Liver (tissue), 9 donors: ENCODE measurements around the gene TBC1D9B. TPM values are rescaled to one million over a fixed set of nuclear protein-coding genes. Genes with fewer than 3 reads are reported as not detected.

ENCODE experiments used
- DNase-seq: peaks from one replicate; pipeline ENCODE4 v3.0.0-alpha.2; 2017; ENCODE audit warnings: low spot score
- H3K27ac ChIP-seq, 2 donors: one replicate each; pipeline ENCODE4 v1.7.0; 2013; ENCODE audit warnings: inconsistent platforms in 2 of 2, low read length in 2 of 2, control low read depth in 1 of 2, low read depth in 1 of 2, mild to moderate bottlenecking in 1 of 2
- H3K27me3 ChIP-seq, 4 donors: one replicate each; pipeline versions ENCODE4 v1.6.1 to v1.7.0; 2013; ENCODE audit warnings: low read length in 3 of 4, inconsistent platforms in 1 of 4, mild to moderate bottlenecking in 1 of 4, moderate library complexity in 1 of 4; ENCODE audit not compliant: control insufficient read depth in 4 of 4, insufficient read depth in 4 of 4
- H3K36me3 ChIP-seq, 4 donors: one replicate each; pipeline versions ENCODE4 v1.6.1 to v1.7.0; 2013; ENCODE audit warnings: low read length in 3 of 4, mild to moderate bottlenecking in 3 of 4, low read depth in 1 of 4, moderate library complexity in 1 of 4; ENCODE audit not compliant: control insufficient read depth in 4 of 4, insufficient read depth in 3 of 4
- H3K4me1 ChIP-seq, 4 donors: one replicate each; pipeline versions ENCODE4 v1.6.1 to v1.7.0; 2013; ENCODE audit warnings: low read length in 3 of 4, mild to moderate bottlenecking in 3 of 4, moderate library complexity in 1 of 4; ENCODE audit not compliant: control insufficient read depth in 4 of 4, insufficient read depth in 4 of 4
- H3K4me3 ChIP-seq, 3 donors: one replicate each; pipeline versions ENCODE4 v1.6.1 to v1.7.0; 2013; ENCODE audit warnings: low read length in 3 of 3, control low read depth in 1 of 3, low read depth in 1 of 3, mild to moderate bottlenecking in 1 of 3
- H3K9ac ChIP-seq, 2 donors: one replicate each; pipeline ENCODE4 v1.7.0; 2013; ENCODE audit warnings: low read length in 2 of 2, mild to moderate bottlenecking in 2 of 2, moderate library complexity in 2 of 2, control low read depth in 1 of 2, low read depth in 1 of 2
- H3K9me3 ChIP-seq, 4 donors: one replicate each; pipeline versions ENCODE4 v1.6.1 to v1.7.0; 2013; ENCODE audit warnings: low read length in 3 of 4; ENCODE audit not compliant: control insufficient read depth in 4 of 4
- EGR1 ChIP-seq, 2 donors: IDR thresholded peaks; 2 replicates each; pipeline ENCODE4 v1.6.1; 2016 to 2018; ENCODE audit warnings: antibody characterized with exemption in 2 of 2, low read depth in 2 of 2
- FOXA1 ChIP-seq: IDR thresholded peaks from 2 replicates; pipeline ENCODE4 v1.6.1; 2016; ENCODE audit warnings: antibody characterized with exemption
- FOXA2 ChIP-seq: IDR thresholded peaks from 2 replicates; pipeline ENCODE4 v1.6.1; 2016; ENCODE audit warnings: antibody characterized with exemption
- GABPA ChIP-seq, 2 donors: IDR thresholded peaks in 1 of 2; conservative IDR thresholded peaks in 1 of 2; 2 replicates each; pipeline ENCODE4 v1.6.1; 2016; ENCODE audit warnings: antibody characterized with exemption in 2 of 2, mild to moderate bottlenecking in 1 of 2, moderate library complexity in 1 of 2
- JUND ChIP-seq, 2 donors: IDR thresholded peaks; 2 replicates each; pipeline ENCODE4 v1.6.1; 2016; ENCODE audit warnings: antibody characterized with exemption in 2 of 2
- NR2F2 ChIP-seq: IDR thresholded peaks from 2 replicates; pipeline ENCODE4 v1.6.1; 2016; ENCODE audit warnings: antibody characterized with exemption
- RAD21 ChIP-seq, 2 donors: IDR thresholded peaks; 2 replicates each; pipeline ENCODE4 v1.6.1; 2016; ENCODE audit warnings: antibody characterized with exemption in 2 of 2, mild to moderate bottlenecking in 2 of 2
- SP1 ChIP-seq: IDR thresholded peaks from 2 replicates; pipeline ENCODE4 v1.6.1; 2018; ENCODE audit warnings: antibody characterized with exemption, mild to moderate bottlenecking
- TAF1 ChIP-seq: conservative IDR thresholded peaks from 2 replicates; pipeline ENCODE4 v1.6.1; 2016; ENCODE audit warnings: antibody characterized with exemption, mild to moderate bottlenecking
- YY1 ChIP-seq: IDR thresholded peaks from 2 replicates; pipeline ENCODE4 v1.6.1; 2016; ENCODE audit warnings: antibody characterized with exemption, mild to moderate bottlenecking
- WGBS: extraction: QIAGEN DNeasy Blood & Tissue Kit; methylation state at CpG from one replicate; pipeline ENCODE4 v1.1.7; 2013; 5-methylcytosine and 5-hydroxymethylcytosine counted together
- polyA plus RNA-seq, 2 donors: library from polyadenylated mRNA; stranded (reverse) in 1 of 2; unstranded in 1 of 2; fragments of 200-250 nt in 1 of 2; fragments of >200 nt in 1 of 2; fragmentation: Nextera tagmentation in 1 of 2; extraction: Ambion mirVana in 1 of 2; gene quantifications; one replicate each; pipeline versions ENCODE4 v1.2.1 to v1.2.3, GENCODE V29; 2013 to 2015
- total RNA-seq, 2 donors: library from RNA; depleted of rRNA; stranded (reverse); fragments of >200 nt; gene quantifications; one replicate each; pipeline ENCODE4 v1.2.3, GENCODE V29; 2014
- TF ChIP-seq, protein P1 (sequence below): IDR thresholded peaks from 2 replicates; pipeline ENCODE4 v1.6.1; 2016; ENCODE audit warnings: antibody characterized with exemption, mild to moderate bottlenecking
- TF ChIP-seq, protein P2 (sequence below): IDR thresholded peaks from 2 replicates; pipeline ENCODE4 v1.6.1; 2016; ENCODE audit warnings: antibody characterized with exemption
- donor health status: healthy.
- donor health status: healthy.
- donor health status: healthy.
- donor health status: healthy.
- donor health status: healthy.

Gene TBC1D9B
- total and polyA plus RNA-seq, 4 donors = 23.1 to 55.4 (median 38.7) TPM

DNA sequence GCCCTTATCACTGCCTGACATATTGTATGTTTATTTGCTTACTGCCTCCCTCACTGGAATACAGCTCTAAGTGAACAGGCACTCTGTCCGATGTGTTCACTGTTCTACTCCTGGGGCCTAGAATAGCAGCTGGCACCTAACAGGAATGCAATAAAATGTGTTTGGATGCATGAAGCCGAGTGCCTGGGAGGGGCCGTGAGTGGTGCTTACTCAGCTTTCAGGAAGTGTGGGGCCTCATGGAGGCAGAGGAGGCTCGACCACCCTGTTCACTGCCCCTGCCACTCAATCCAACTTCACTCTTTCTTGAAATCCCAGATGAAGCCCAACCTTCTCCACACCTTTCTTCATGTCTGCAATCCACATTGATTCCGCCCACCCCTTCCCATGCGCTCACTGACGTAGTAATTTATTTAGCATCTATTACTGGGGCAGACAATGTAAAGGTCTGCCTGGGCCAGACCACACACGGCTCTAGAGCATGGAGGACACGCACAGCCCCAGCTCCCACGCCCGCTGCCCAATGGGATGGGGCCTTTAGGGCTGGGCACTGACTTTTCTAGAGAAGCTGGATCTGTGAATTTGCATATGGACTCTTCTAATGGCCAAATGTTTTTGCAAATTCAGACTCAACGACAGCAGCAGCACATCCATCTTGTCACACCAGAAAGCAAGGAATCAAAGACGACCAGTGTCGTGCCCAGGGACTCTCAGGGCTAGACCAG is 21.3 kb downstream of the TBC1D9B start:
- no peak for TF ChIP-seq SP1
- TF ChIP-seq, protein P1, sequence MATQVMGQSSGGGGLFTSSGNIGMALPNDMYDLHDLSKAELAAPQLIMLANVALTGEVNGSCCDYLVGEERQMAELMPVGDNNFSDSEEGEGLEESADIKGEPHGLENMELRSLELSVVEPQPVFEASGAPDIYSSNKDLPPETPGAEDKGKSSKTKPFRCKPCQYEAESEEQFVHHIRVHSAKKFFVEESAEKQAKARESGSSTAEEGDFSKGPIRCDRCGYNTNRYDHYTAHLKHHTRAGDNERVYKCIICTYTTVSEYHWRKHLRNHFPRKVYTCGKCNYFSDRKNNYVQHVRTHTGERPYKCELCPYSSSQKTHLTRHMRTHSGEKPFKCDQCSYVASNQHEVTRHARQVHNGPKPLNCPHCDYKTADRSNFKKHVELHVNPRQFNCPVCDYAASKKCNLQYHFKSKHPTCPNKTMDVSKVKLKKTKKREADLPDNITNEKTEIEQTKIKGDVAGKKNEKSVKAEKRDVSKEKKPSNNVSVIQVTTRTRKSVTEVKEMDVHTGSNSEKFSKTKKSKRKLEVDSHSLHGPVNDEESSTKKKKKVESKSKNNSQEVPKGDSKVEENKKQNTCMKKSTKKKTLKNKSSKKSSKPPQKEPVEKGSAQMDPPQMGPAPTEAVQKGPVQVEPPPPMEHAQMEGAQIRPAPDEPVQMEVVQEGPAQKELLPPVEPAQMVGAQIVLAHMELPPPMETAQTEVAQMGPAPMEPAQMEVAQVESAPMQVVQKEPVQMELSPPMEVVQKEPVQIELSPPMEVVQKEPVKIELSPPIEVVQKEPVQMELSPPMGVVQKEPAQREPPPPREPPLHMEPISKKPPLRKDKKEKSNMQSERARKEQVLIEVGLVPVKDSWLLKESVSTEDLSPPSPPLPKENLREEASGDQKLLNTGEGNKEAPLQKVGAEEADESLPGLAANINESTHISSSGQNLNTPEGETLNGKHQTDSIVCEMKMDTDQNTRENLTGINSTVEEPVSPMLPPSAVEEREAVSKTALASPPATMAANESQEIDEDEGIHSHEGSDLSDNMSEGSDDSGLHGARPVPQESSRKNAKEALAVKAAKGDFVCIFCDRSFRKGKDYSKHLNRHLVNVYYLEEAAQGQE = no peak
- TF ChIP-seq RAD21 (IDR thresholded peaks at IDR 0.05) = no peak
- TF ChIP-seq, protein P2, sequence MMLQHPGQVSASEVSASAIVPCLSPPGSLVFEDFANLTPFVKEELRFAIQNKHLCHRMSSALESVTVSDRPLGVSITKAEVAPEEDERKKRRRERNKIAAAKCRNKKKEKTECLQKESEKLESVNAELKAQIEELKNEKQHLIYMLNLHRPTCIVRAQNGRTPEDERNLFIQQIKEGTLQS = no peak
- H3K4me3 ChIP-seq = no peak overlapping the region
- DNase-seq = no peak
- peaks cover 16 to 74% (median 53%) of the 10 kb centered on the region in 4 donors for H3K36me3 ChIP-seq
- H3K9ac ChIP-seq = no peak overlapping the region
- H3K27ac ChIP-seq = no peak overlapping the region
- H3K27me3 ChIP-seq = no peaks in the 10 kb centered on the region
- WGBS = 87% methylated on average over 14 of the region's 14 CpGs
- peaks cover 5 to 11% (median 8%) of the 10 kb centered on the region in 4 donors for H3K9me3 ChIP-seq
- no peaks in the 10 kb centered on the region for H3K4me1 ChIP-seq

DNA sequence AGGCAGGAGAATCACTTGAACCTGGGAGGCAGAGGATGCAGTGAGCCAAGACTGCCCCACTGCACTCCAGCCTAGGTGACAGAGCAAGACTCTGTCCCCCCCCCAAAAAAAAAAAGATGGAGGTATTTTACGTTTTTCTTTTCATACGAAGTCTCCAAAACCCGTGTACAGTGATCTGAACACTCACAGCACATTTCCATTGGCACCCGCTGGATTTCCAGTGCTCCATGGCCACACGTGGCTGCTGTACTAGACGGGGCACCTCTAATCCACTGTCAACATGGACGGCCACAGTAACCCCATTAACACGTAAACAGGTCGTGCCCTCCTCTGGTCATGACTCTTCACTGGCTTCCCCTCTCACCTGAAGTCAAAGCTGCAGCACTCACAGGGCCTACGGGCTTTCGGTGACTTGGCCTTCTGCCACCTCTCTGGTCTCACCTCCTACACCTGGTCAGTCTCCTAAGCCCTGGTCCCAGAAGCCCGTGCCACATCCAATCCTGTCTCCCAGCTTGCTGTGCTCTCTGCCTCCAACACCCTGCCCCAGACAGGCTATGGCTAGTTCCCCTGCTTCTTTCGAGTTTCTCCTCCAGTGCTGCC is 22.1 kb downstream of the TBC1D9B start:
- H3K27ac ChIP-seq = no peak overlapping the region
- WGBS = 97% methylated on average over 13 of the region's 13 CpGs
- H3K4me1 ChIP-seq = no peaks in the 10 kb centered on the region
- peaks cover 5 to 11% (median 8%) of the 10 kb centered on the region in 4 donors for H3K9me3 ChIP-seq
- H3K27me3 ChIP-seq = no peaks in the 10 kb centered on the region
- TF ChIP-seq JUND (IDR thresholded peaks at IDR 0.05) (no peak), FOXA2 (no peak), NR2F2 (no peak), RAD21 (IDR thresholded peaks at IDR 0.05) (no peak), GABPA (IDR thresholded peaks at IDR 0.05 in 1 of 2, conservative IDR thresholded peaks at IDR 0.05 in 1 of 2) (no peak), SP1 (no peak), TAF1 (no peak), YY1 (no peak), EGR1 (IDR thresholded peaks at IDR 0.05; ENCODE audit: low read depth in 2 of 2) (no peak), FOXA1 (no peak)
- TF ChIP-seq, protein P1 = no peak
- no peak for DNase-seq
- no peak overlapping the region for H3K9ac ChIP-seq
- no peak overlapping the region for H3K4me3 ChIP-seq
- H3K36me3 ChIP-seq = peaks cover 10 to 67% (median 47%) of the 10 kb centered on the region in 4 donors
